ENCODE results near the gene FGFR3. TPM values are rescaled to one million over a fixed set of nuclear protein-coding genes. Genes with fewer than 3 reads are reported as not detected.

The FGFR3 gene
- total RNA-seq, 2 experiments from 2014 or later: 0.21 to 0.27 TPM

- Mint-ChIP-seq H3K9me3 (no peaks in the 10 kb centered on the region), H3K4me3 (no peak overlapping the region), H3K27me3 (peaks cover 2% of the 10 kb centered on the region), H3K27ac (no peak overlapping the region), H3K36me3 (no peaks in the 10 kb centered on the region), H3K4me1 (ENCODE audit: low read depth) (no peaks in the 10 kb centered on the region)
- intact Hi-C loops (cut with micrococcal nuclease): no loop called here
- ChIA-PET POLR2A (no interaction called here), CTCF (interaction anchor here (3.5 kb wide), 1 partner anchor 55 kb away, joined by 11 read pairs; no protein-coding TSS in a partner anchor)
- no peak for DNase-seq
Observed at GRCh38 chr4:1802720-1803522, 9.8 kb downstream of the FGFR3 start.

- no peaks in the 10 kb centered on the region for H3K9me3 Mint-ChIP-seq
- no peak for DNase-seq
- no peak overlapping the region for H3K4me3 Mint-ChIP-seq
- no peak overlapping the region for H3K27ac Mint-ChIP-seq
- intact Hi-C loops (cut with micrococcal nuclease): no loop called here
- no peaks in the 10 kb centered on the region for H3K4me1 Mint-ChIP-seq (ENCODE audit: low read depth)
- H3K27me3 Mint-ChIP-seq: peaks cover 2% of the 10 kb centered on the region
- no peaks in the 10 kb centered on the region for H3K36me3 Mint-ChIP-seq
- ChIA-PET CTCF (interaction anchor here (3.5 kb wide), 1 partner anchor 56 kb away, joined by 11 read pairs; no protein-coding TSS in a partner anchor), POLR2A (no interaction called here)
Observed at GRCh38 chr4:1803523-1804423, 10.7 kb downstream of the FGFR3 start.

DNA sequence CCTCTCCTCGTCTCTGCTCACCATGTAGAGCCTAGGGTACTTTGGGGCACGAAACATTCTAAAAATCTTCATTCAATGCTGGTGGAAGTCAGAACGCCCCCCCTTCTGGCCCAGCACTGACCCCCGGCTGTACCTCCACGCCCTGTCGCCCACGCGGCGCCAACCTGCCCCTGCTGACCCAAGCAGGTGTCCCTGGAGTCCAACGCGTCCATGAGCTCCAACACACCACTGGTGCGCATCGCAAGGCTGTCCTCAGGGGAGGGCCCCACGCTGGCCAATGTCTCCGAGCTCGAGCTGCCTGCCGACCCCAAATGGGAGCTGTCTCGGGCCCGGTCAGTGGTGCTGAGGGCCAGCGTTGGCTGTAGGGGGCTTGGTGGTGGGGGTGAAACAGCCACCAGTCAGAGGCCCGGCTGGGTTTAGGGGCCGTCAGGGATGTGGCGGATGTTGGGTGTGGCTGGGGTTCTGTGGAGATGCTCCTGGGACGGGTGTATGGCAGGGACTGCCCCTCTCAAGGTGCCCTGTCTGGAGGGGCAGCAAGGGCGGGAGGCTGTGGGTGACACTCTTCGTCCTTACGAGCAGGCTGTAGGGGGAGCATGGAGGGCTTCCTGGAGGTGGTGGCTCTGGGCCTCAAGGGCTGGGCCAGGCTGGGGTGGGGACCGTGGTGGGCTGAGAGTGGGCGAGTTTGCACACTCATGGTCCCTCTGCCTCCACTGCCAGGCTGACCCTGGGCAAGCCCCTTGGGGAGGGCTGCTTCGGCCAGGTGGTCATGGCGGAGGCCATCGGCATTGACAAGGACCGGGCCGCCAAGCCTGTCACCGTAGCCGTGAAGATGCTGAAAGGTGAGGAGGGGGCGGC lies 11.8 kb downstream of the FGFR3 start:
- Mint-ChIP-seq H3K9me3 (no peaks in the 10 kb centered on the region), H3K36me3 (no peaks in the 10 kb centered on the region), H3K4me3 (no peak overlapping the region), H3K27ac (no peak overlapping the region), H3K4me1 (ENCODE audit: low read depth) (no peaks in the 10 kb centered on the region), H3K27me3 (peaks cover 2% of the 10 kb centered on the region)
- ChIA-PET CTCF (no interaction called here), POLR2A (no interaction called here)
- intact Hi-C loops (cut with micrococcal nuclease): no loop called here
- DNase-seq: no peak

DNA sequence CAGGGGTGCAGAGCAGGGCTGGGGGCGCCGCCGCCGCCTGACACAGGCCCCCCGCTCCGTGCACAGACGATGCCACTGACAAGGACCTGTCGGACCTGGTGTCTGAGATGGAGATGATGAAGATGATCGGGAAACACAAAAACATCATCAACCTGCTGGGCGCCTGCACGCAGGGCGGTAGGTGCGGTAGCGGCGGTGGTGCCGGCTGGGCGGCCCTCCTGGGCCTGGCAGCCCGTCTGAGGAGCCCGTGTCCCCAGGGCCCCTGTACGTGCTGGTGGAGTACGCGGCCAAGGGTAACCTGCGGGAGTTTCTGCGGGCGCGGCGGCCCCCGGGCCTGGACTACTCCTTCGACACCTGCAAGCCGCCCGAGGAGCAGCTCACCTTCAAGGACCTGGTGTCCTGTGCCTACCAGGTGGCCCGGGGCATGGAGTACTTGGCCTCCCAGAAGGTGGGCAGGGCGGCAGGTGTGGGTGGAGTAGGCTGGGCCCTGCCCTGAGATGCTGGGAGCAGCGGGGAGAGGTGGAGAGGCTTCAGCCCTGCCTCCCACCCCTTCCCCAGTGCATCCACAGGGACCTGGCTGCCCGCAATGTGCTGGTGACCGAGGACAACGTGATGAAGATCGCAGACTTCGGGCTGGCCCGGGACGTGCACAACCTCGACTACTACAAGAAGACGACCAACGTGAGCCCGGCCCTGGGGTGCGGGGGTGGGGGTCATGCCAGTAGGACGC lies 12.6 kb downstream of the FGFR3 start:
- Mint-ChIP-seq H3K4me1 (ENCODE audit: low read depth) (no peaks in the 10 kb centered on the region), H3K4me3 (no peak overlapping the region), H3K36me3 (no peaks in the 10 kb centered on the region), H3K27me3 (no peaks in the 10 kb centered on the region), H3K27ac (no peak overlapping the region), H3K9me3 (no peaks in the 10 kb centered on the region)
- intact Hi-C loops (cut with micrococcal nuclease): no loop called here
- no peak for DNase-seq
- POLR2A ChIA-PET: no interaction called here
- CTCF ChIA-PET: interaction anchor here (1.6 kb wide), 1 partner anchor 58 kb away, joined by 7 read pairs; no protein-coding TSS in a partner anchor

- no peak overlapping the region for H3K27ac Mint-ChIP-seq
- no peaks in the 10 kb centered on the region for H3K9me3 Mint-ChIP-seq
- H3K4me3 Mint-ChIP-seq: no peak overlapping the region
- POLR2A ChIA-PET: no interaction called here
- no peaks in the 10 kb centered on the region for H3K36me3 Mint-ChIP-seq
- no peaks in the 10 kb centered on the region for H3K4me1 Mint-ChIP-seq (ENCODE audit: low read depth)
- no peaks in the 10 kb centered on the region for H3K27me3 Mint-ChIP-seq
- no peak for DNase-seq
- CTCF ChIA-PET: interaction anchor here (1.6 kb wide), 1 partner anchor 58 kb away, joined by 7 read pairs; no protein-coding TSS in a partner anchor
- intact Hi-C loops (cut with micrococcal nuclease): no loop called here
Observed at GRCh38 chr4:1806223-1806564, 13.1 kb downstream of the FGFR3 start.

DNA sequence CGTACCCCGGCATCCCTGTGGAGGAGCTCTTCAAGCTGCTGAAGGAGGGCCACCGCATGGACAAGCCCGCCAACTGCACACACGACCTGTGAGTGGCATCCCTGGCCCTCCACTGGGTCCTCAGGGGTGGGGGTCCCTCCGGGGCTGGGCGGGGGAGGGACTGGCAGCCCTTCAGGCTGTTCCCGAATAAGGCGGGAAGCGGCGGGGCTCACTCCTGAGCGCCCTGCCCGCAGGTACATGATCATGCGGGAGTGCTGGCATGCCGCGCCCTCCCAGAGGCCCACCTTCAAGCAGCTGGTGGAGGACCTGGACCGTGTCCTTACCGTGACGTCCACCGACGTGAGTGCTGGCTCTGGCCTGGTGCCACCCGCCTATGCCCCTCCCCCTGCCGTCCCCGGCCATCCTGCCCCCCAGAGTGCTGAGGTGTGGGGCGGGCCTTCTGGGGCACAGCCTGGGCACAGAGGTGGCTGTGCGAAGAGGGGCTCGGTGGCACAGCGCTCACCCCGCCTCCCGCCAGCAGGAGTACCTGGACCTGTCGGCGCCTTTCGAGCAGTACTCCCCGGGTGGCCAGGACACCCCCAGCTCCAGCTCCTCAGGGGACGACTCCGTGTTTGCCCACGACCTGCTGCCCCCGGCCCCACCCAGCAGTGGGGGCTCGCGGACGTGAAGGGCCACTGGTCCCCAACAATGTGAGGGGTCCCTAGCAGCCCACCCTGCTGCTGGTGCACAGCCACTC lies 13.7 kb downstream of the FGFR3 start:
- H3K27me3 Mint-ChIP-seq: no peaks in the 10 kb centered on the region
- H3K27ac Mint-ChIP-seq: no peak overlapping the region
- ChIA-PET CTCF (interaction anchor here (1.6 to 4.5 kb wide), 2 partner anchors 59 to 62 kb away, joined by 7 to 27 read pairs; no protein-coding TSS in a partner anchor), POLR2A (no interaction called here)
- no peaks in the 10 kb centered on the region for H3K4me1 Mint-ChIP-seq (ENCODE audit: low read depth)
- H3K4me3 Mint-ChIP-seq: no peak overlapping the region
- no peaks in the 10 kb centered on the region for H3K36me3 Mint-ChIP-seq
- intact Hi-C loops (cut with micrococcal nuclease): no loop called here
- DNase-seq: no peak
- no peaks in the 10 kb centered on the region for H3K9me3 Mint-ChIP-seq

GRCh38 chr4:1807332-1807777 lies 14.3 kb downstream of the FGFR3 start:
- CTCF ChIA-PET: interaction anchor here (1.6 to 4.5 kb wide), 3 partner anchors 59 to 62 kb away, joined by 7 to 63 read pairs (median 27); no protein-coding TSS in a partner anchor

DNA sequence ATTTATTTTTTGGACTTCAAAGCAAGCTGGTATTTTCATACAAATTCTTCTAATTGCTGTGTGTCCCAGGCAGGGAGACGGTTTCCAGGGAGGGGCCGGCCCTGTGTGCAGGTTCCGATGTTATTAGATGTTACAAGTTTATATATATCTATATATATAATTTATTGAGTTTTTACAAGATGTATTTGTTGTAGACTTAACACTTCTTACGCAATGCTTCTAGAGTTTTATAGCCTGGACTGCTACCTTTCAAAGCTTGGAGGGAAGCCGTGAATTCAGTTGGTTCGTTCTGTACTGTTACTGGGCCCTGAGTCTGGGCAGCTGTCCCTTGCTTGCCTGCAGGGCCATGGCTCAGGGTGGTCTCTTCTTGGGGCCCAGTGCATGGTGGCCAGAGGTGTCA lies 15.3 kb downstream of the FGFR3 start:
- Mint-ChIP-seq H3K9me3 (no peaks in the 10 kb centered on the region), H3K36me3 (no peaks in the 10 kb centered on the region), H3K27me3 (no peaks in the 10 kb centered on the region), H3K4me1 (ENCODE audit: low read depth) (no peaks in the 10 kb centered on the region), H3K27ac (no peak overlapping the region), H3K4me3 (no peak overlapping the region)
- no peak for DNase-seq
- ChIA-PET POLR2A (no interaction called here), CTCF (interaction anchor here (0.7 to 4.5 kb wide), 11 partner anchors 10 to 101 kb away, joined by 3 to 63 read pairs (median 3); no protein-coding TSS in a partner anchor)
- intact Hi-C loops (cut with micrococcal nuclease): no loop called here

More at GRCh38 chr4:1807332-1807777, 14.3 kb downstream of the FGFR3 start:
- Mint-ChIP-seq H3K4me3 (no peak overlapping the region), H3K27ac (no peak overlapping the region), H3K27me3 (no peaks in the 10 kb centered on the region), H3K9me3 (no peaks in the 10 kb centered on the region), H3K4me1 (ENCODE audit: low read depth) (no peaks in the 10 kb centered on the region), H3K36me3 (no peaks in the 10 kb centered on the region)
- intact Hi-C loops (cut with micrococcal nuclease): no loop called here
- no peak for DNase-seq
- POLR2A ChIA-PET: no interaction called here

DNA sequence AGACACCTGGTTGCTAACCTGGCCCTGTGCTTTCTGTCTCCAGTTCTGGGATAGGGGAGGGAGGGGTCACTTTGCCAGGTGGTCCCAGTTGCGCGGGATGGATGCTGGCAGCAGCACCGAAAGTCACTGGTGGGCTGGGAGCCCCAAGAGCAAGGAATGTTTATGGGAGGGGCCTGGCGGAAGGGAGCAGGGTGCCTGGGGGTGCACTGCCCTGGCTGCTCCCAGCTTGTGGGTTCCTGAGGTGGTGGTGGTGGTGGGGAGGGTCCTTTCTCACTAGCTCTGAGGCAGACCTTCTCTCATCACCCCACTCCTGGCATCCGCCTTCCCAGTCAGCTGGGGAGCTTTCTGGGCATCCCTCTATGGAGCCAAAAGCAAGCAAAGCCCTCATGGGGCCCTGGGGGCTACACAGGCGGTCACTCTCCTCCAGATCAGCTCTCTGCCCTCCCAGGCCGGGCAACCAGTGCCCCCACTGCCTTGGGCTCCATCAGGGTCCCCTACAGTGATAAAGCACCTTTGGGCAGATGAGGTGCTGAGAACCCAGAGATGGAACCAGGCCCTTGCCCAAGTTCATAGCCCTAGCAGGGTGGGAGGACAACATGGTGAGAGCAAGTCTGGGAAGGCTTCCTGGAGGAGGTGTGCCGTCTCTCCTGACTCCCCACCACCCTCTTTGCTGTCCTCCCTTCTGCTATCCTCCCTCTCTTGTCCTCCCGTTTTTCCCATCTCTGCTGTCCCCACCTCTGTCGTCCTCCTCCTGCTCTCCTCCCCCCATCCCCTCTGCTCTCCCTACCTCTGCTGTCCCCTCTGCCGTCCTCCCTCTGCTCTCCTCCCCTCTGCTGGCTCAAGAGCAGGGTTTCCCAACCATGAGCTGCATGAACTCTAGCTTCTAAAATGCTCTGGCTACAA lies 16.0 kb downstream of the FGFR3 start:
- Mint-ChIP-seq H3K27ac (no peak overlapping the region), H3K36me3 (no peaks in the 10 kb centered on the region), H3K27me3 (no peaks in the 10 kb centered on the region), H3K9me3 (no peaks in the 10 kb centered on the region), H3K4me1 (ENCODE audit: low read depth) (no peaks in the 10 kb centered on the region), H3K4me3 (no peak overlapping the region)
- ChIA-PET POLR2A (no interaction called here), CTCF (interaction anchor here (0.9 to 4.5 kb wide), 15 partner anchors 9 to 116 kb away, joined by 3 to 63 read pairs (median 6); no protein-coding TSS in a partner anchor)
- intact Hi-C loops (cut with micrococcal nuclease): no loop called here
- no peak for DNase-seq

Measured in activated CD4-positive, alpha-beta memory T cell treated with anti-CD3 and anti-CD28 coated beads for 36 hours (primary cell).